Left lung (tissue), 10 donors: ENCODE measurements around the gene ACER3. TPM values are rescaled to one million over a fixed set of nuclear protein-coding genes. Genes with fewer than 3 reads are reported as not detected.

Experiments
- ATAC-seq: fragments of 200-7000 bp; cut with Tn5 transposase; one replicate; pipeline ENCODE4 v1.9.1; 2020; ENCODE audit warnings: moderate library complexity
- DNase-seq, 4 donors: peaks; one replicate each; pipeline ENCODE4 v3.0.0-alpha.2; 2013 to 2020
- H3K27ac ChIP-seq, 2 donors: fragments of 200-600 bp; sonication (generic) in 1 of 2; one replicate each; pipeline versions ENCODE4 v1.5.0 to v1.8.0; 2020 to 2021
- H3K27me3 ChIP-seq, 2 donors: fragments of 200-600 bp; sonication (generic) in 1 of 2; one replicate each; pipeline versions ENCODE4 v1.5.0 to v1.8.0; 2020 to 2021
- H3K36me3 ChIP-seq, 2 donors: fragments of 200-600 bp; sonication (generic) in 1 of 2; one replicate each; pipeline versions ENCODE4 v1.5.0 to v1.8.0; 2020 to 2021
- H3K4me1 ChIP-seq, 2 donors: fragments of 200-600 bp; one replicate each; pipeline ENCODE4 v1.8.0; 2021
- H3K4me3 ChIP-seq, 2 donors: fragments of 200-600 bp; sonication (generic) in 1 of 2; one replicate each; pipeline versions ENCODE4 v1.5.0 to v1.8.0; 2020 to 2021; ENCODE audit warnings: mild to moderate bottlenecking in 1 of 2
- H3K9me3 ChIP-seq, 2 donors: fragments of 200-600 bp; sonication (generic) in 1 of 2; one replicate each; pipeline versions ENCODE4 v1.5.0 to v1.8.0; 2020 to 2021
- CTCF ChIP-seq, 2 donors: fragments of 200-600 bp; sonication (generic) in 1 of 2; IDR thresholded peaks; one replicate each; pipeline versions ENCODE4 v1.5.0 to v1.8.0; 2021; ENCODE audit warnings: antibody characterized with exemption in 2 of 2
- intact Hi-C, 2 donors: fragments of 100-400 bp; cut with DNase I; formaldehyde crosslinking; loops; one replicate each; pipeline versions ENCODE4 v1.11.2 to v1.14.2; 2022
- polyA plus RNA-seq, 6 donors: library from polyadenylated mRNA; unstranded; fragments of 120-200 nt; gene quantifications; one replicate each; pipeline ENCODE4 v1.2.1, GENCODE V29; 2013; ENCODE audit not compliant: insufficient read length in 6 of 6
- total RNA-seq, 2 donors: library from RNA; stranded (reverse); fragmentation: NEBNext Ultra II Directional; extraction: Animal tissue kit (Norgen Biotek cat#: 25700); gene quantifications; one replicate each; pipeline ENCODE4 v1.2.1, GENCODE V29; 2021
- donor health status: DM: no; HTN: yes; CAD: no.
- donor health status: DM: no; HTN: no; CAD: no.

The ACER3 gene
- total and polyA plus RNA-seq, 8 donors = 17.5 to 46.5 (median 24.6) TPM

- intact Hi-C loops = no loop called here
- Histone ChIP-seq H3K9me3 (no peaks in the 10 kb centered on the region), H3K36me3 (no peaks in the 10 kb centered on the region), H3K4me1 (peaks cover 16 to 34% of the 10 kb centered on the region in 2 donors), H3K4me3 (no peak overlapping the region), H3K27ac (no peak overlapping the region), H3K27me3 (peaks cover 0 to 5% of the 10 kb centered on the region in 2 donors)
- DNase-seq (no peak), ATAC-seq (no peak)
- no peak for TF ChIP-seq CTCF (IDR thresholded peaks at IDR 0.05)
Measured at GRCh38 chr11:77068457-77069335, 208.0 kb downstream of the ACER3 start.

GRCh38 chr11:77069336-77069968, 208.7 kb downstream of the ACER3 start:
- Histone ChIP-seq H3K36me3 (no peaks in the 10 kb centered on the region), H3K27me3 (peaks cover 0 to 5% of the 10 kb centered on the region in 2 donors), H3K9me3 (no peaks in the 10 kb centered on the region), H3K4me3 (no peak overlapping the region), H3K4me1 (peaks cover 24 to 42% of the 10 kb centered on the region in 2 donors), H3K27ac (no peak overlapping the region)
- TF ChIP-seq CTCF (IDR thresholded peaks at IDR 0.05) = no peak
- intact Hi-C loops = no loop called here
- DNase-seq (no peak), ATAC-seq (no peak)

- H3K9me3 ChIP-seq = no peaks in the 10 kb centered on the region
- H3K27me3 ChIP-seq = peaks cover 0 to 5% of the 10 kb centered on the region in 2 donors
- no peaks in the 10 kb centered on the region for H3K36me3 ChIP-seq
- DNase-seq (no peak), ATAC-seq (no peak)
- H3K27ac ChIP-seq = no peak overlapping the region
- TF ChIP-seq CTCF (IDR thresholded peaks at IDR 0.05) = no peak
- peaks cover 26 to 47% of the 10 kb centered on the region in 2 donors for H3K4me1 ChIP-seq
- no peak overlapping the region for H3K4me3 ChIP-seq
- intact Hi-C loops = no loop called here
Measured at GRCh38 chr11:77069969-77070582, 209.4 kb downstream of the ACER3 start.

GRCh38 chr11:77071077-77071476, 210.4 kb downstream of the ACER3 start:
- DNase-seq (no peak), ATAC-seq (no peak)
- H3K27ac ChIP-seq = no peak overlapping the region
- no peak overlapping the region for H3K4me3 ChIP-seq
- H3K36me3 ChIP-seq = no peaks in the 10 kb centered on the region
- H3K4me1 ChIP-seq = peaks cover 26 to 44% of the 10 kb centered on the region in 2 donors
- intact Hi-C loops = no loop called here
- no peak for TF ChIP-seq CTCF (IDR thresholded peaks at IDR 0.05)
- H3K27me3 ChIP-seq = peaks cover 0 to 5% of the 10 kb centered on the region in 2 donors
- H3K9me3 ChIP-seq = no peaks in the 10 kb centered on the region
